GM12873 (cell line): ENCODE measurements around the gene TGM2.

Experiments
- TF ChIP-seq, protein P1 (sequence below): IDR thresholded peaks from 2 replicates; pipeline ENCODE4 v1.5.1; 2012; ENCODE audit warnings: low read depth, mild to moderate bottlenecking, moderate library complexity, low read length, control low read depth; ENCODE audit not compliant: insufficient read depth; ENCODE audit errors: missing control alignments

TGM2 gene

DNA sequence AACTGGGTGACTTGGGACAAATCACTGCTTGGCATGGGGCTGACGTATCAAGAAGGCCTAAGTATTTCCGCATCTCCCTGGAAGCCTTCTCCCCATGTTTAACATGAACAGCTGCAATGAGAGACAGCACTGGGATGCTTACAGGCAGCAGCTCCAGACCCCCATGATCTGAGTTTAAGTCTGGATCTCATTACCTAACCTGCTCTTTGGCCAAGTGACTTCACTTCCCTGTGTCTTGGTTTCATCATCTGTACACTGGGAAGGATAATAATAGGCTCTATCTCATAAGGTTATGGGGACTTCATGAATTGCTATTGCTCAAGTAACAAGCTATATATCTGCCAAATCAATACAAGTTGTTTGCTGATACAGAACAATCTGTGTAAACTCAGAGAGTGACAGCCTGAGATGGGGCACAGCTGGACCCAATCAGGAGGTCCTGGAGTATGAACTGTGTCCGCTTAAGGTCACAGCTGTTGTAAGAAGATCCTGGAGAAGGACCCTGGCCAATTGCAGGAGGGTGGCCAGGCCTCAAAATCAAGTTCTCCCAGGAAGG lies 56.0 kb downstream of the TGM2 start:
- TF ChIP-seq, protein P1, sequence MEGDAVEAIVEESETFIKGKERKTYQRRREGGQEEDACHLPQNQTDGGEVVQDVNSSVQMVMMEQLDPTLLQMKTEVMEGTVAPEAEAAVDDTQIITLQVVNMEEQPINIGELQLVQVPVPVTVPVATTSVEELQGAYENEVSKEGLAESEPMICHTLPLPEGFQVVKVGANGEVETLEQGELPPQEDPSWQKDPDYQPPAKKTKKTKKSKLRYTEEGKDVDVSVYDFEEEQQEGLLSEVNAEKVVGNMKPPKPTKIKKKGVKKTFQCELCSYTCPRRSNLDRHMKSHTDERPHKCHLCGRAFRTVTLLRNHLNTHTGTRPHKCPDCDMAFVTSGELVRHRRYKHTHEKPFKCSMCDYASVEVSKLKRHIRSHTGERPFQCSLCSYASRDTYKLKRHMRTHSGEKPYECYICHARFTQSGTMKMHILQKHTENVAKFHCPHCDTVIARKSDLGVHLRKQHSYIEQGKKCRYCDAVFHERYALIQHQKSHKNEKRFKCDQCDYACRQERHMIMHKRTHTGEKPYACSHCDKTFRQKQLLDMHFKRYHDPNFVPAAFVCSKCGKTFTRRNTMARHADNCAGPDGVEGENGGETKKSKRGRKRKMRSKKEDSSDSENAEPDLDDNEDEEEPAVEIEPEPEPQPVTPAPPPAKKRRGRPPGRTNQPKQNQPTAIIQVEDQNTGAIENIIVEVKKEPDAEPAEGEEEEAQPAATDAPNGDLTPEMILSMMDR, result no peak

- TF ChIP-seq, protein P1, result no peak
Observed at GRCh38 chr20:38108438-38108985, 56.6 kb downstream of the TGM2 start.

- TF ChIP-seq, protein P1, result no peak
Observed at GRCh38 chr20:38106461-38106860, 58.6 kb downstream of the TGM2 start.

DNA sequence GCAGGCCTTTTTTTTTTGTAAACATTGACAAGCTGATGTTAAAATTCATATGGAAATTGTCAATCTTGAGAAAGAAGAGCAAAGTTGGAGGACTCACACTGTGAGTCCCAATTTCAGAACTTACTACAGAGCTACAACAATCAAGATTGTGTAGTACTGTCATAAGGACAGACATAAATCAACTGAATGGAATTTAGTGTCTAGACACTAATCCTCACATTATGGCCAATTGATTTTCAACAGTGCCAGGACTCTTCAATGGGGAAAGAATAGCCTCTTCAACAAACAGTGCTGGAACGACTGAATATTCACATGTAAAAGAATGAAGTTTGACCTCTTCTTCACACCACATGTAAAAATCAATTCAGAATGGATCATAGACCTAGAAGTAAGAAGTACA lies 60.8 kb downstream of the TGM2 start:
- TF ChIP-seq, protein P1, result no peak

DNA sequence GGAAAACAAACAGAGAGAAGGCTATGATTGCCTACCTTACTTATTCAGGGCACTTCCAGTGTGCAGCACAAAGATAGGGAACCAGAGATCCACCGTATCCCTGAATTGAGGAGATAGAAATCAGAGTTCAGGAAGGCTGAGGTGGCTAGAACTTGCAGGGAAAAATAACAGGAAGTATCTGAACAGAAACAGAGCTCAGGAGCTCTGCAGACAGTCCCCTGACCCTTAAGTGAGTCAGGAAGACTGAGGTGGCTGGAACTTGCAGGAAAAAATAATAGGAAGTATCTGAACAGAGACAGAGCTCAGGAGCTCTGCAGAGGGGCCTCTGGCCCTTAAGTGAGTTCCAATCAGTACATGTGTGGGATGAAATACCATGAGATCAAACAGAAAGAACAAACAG lies 66.1 kb downstream of the TGM2 start:
- TF ChIP-seq, protein P1, result no peak

GRCh38 chr20:38095017-38095686 lies 69.9 kb downstream of the TGM2 start:
- TF ChIP-seq, protein P1, result no peak

- TF ChIP-seq, protein P1, result no peak
Observed at GRCh38 chr20:38094373-38094891, 70.6 kb downstream of the TGM2 start.
